GM12874 (cell line): ENCODE measurements around the gene CNTNAP2.

Experiments used
- TF ChIP-seq, protein P1 (sequence below): IDR thresholded peaks from 2 replicates; pipeline ENCODE4 v1.5.1; 2011; ENCODE audit warnings: low read depth, mild to moderate bottlenecking, control low read depth, low read length, moderate library complexity; ENCODE audit not compliant: insufficient read depth

Gene CNTNAP2

DNA sequence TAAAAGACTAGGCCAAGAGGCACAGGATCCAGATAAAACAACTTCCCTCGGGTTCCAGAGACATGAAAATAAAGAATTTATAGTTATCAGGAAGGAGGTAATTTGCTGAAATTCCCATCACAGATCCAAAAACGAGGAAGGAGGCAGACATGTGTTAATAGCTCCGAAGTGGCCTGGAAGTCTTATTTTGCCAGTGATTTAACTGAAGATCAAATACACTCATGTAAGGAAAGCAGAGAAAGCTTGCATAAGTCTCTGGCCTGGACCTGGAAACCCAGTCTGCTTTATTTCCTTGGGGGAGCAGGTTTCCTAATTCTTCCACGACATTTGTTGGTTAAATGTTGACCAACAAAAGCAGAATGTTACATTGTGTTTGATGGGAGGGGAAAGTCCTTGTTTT, 1975.3 kb downstream of the CNTNAP2 start:
- TF ChIP-seq, protein P1, sequence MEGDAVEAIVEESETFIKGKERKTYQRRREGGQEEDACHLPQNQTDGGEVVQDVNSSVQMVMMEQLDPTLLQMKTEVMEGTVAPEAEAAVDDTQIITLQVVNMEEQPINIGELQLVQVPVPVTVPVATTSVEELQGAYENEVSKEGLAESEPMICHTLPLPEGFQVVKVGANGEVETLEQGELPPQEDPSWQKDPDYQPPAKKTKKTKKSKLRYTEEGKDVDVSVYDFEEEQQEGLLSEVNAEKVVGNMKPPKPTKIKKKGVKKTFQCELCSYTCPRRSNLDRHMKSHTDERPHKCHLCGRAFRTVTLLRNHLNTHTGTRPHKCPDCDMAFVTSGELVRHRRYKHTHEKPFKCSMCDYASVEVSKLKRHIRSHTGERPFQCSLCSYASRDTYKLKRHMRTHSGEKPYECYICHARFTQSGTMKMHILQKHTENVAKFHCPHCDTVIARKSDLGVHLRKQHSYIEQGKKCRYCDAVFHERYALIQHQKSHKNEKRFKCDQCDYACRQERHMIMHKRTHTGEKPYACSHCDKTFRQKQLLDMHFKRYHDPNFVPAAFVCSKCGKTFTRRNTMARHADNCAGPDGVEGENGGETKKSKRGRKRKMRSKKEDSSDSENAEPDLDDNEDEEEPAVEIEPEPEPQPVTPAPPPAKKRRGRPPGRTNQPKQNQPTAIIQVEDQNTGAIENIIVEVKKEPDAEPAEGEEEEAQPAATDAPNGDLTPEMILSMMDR = no peak

- TF ChIP-seq, protein P1 = no peak
Measured at GRCh38 chr7:148093375-148094166, 1977.0 kb downstream of the CNTNAP2 start.

DNA sequence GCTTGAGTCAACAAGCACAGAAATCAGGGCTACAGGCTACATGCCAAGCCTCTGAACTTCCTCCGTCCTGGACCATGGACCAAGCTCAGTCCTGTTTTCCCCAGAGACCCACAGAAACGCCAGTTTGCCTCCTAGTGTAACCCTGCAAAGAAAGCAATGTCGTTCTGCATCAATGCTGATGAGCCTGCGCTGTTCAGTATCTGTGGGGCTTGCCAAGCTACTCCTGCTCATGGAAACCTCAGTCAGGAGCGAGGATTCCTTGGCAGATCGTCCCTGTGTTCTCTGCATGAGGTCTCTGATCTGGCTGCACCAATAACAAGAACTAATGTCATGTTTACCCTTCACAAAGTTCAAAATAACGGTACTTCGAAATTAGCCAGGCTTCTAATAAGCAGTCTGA, 1978.5 kb downstream of the CNTNAP2 start:
- TF ChIP-seq, protein P1 = no peak

DNA sequence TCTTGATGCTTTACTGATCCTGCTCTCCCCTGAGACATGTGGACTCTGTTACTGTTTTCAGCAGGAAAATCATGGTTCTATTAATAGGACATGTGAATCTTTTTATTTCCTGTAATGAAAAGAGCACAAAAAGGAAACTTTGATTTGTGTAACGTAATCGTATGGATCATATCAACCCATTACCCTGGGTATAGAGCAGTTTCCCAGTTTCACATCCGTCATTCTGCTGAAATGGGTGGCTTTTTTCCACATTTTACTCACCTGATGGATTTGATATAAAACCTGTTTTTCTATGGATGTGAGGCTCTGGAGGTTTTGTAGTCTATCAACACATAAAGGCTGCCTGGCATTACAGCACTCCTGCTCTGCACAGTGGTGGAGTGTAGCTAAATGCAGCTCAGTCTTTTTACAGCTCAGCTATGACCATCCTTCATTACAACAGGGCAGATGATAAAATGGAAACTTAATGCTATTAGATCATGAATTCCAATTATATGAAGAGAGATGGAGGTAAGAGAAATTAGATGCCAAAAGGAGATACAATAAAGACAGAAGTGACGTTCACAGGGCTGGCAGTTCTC, 1987.6 kb downstream of the CNTNAP2 start:
- TF ChIP-seq, protein P1 = no peak

- TF ChIP-seq, protein P1 = no peak
Measured at GRCh38 chr7:148104924-148105323, 1988.3 kb downstream of the CNTNAP2 start.

DNA sequence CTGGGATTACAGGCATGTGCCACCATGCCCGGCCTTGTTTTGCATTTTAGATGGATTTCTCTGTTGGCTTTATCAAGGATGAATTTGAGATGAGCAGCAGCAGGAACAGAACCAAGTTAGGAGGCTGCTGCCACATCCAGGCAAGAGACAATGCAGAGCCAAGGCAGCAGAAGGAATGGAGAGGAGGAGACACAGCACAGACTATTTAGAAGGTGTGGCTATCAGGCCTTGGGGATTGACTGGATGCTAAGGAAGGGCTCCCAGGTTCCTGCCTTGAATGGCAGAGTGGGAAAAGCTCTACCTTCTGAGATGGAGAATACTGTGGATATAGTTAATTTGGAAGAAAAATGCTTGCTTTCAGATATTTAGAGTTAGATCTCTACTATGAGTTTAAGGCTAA, 1989.3 kb downstream of the CNTNAP2 start:
- TF ChIP-seq, protein P1 = no peak

GRCh38 chr7:148107443-148108127, 1991.0 kb downstream of the CNTNAP2 start:
- TF ChIP-seq, protein P1 = no peak
